Fibroblast of peridontal ligament (primary cell): Measurements from ENCODE around the gene EML1.
A peak's percentile ranks its signal among the peaks of the same experiment; 100 is the strongest.
"Not testable (repeated sequence)": the region's sequence is repeated elsewhere in the genome, so short reads cannot be mapped to it uniquely, and the experiment has no call there.

Source experiments
- DNase-seq: peaks from one replicate; pipeline ENCODE4 v3.0.0-alpha.2; 2010; ENCODE audit errors: extremely low read depth

Gene EML1

GRCh38 chr14:99755629-99756603, 37.3 kb upstream of the EML1 start:
- peak; percentile 91 for DNase-seq

GRCh38 chr14:99756796-99757195, 36.4 kb upstream of the EML1 start:
- no peak for DNase-seq

GRCh38 chr14:99757331-99758070, 35.7 kb upstream of the EML1 start:
- peak; percentile 98 for DNase-seq

- peak; percentile 91 for DNase-seq
Observed at GRCh38 chr14:99758121-99758821, 34.9 kb upstream of the EML1 start.

DNA sequence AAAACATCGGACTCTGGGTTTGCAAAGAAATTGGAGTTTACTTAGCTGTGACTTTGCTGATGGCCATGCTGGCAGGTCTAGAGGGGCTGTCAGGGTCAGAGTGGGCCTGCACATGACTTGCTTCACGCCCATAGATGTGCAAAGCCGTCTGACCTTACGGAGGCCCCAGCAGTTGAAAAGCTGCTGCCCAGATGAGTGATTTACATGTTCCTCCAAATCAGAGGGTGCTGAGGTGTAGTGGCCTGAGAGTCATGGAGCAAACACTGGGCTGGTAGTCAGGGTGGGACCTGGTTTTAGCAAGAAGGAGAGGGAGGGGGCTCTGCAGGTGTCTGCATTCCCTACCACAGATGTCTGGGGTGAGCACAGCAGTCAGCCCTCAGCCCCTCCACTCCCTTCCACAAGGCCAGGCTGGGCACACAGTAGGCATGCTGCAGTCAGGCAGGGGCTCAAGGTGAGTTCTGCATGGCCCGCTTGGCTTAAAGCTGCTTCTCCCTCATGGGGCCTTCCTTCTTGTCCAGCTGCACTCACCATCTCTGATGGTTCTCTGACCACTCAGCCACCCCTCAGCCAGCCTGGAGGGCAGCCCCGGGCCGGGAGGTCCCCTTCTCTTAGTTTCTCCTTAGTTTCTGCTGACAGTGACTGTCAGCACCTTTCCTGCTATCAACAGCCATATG, 34.2 kb upstream of the EML1 start:
- no peak for DNase-seq

DNA sequence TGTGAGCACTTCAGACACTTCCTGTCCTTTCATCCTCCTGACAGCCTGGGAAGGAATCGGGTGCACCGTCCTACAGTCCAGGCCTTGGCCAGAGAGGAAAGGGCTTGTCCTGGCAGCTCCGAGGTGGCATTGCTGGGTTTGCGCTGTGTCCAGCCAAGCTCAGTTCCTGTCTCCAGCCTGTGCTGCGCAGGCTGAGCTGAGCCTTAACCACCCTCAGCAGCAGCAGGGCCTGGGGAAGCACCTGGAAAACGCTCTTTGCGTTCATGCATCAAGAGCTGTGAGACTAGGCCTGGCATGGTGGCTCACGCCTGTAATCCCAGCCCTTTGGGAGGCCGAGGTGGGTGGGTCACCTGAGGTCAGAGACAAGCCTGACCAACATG, 33.7 kb upstream of the EML1 start:
- DNase-seq: no peak

DNA sequence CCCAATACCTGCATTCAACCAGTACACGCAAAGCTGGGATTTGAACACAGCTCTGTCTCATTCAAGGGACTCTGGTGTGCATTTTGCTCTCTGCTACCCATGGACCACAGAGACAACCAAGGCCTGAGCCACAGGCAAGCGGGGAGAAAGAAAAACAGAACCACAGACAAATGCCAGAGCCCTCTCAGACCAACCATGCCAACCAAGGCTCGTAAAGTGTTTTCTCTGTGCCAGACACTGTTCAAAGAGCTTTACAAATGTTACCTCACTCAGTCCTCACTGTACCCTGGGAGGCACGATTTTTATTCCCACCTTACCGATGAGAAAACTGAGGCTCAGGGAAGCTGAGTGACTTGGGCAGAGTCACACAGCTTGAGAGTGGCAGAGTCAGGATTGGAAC, 32.4 kb upstream of the EML1 start:
- DNase-seq: no peak

GRCh38 chr14:99762911-99763310, 30.3 kb upstream of the EML1 start:
- DNase-seq: not testable (repeated sequence)

GRCh38 chr14:99763527-99764221, 29.5 kb upstream of the EML1 start:
- DNase-seq: no peak

DNA sequence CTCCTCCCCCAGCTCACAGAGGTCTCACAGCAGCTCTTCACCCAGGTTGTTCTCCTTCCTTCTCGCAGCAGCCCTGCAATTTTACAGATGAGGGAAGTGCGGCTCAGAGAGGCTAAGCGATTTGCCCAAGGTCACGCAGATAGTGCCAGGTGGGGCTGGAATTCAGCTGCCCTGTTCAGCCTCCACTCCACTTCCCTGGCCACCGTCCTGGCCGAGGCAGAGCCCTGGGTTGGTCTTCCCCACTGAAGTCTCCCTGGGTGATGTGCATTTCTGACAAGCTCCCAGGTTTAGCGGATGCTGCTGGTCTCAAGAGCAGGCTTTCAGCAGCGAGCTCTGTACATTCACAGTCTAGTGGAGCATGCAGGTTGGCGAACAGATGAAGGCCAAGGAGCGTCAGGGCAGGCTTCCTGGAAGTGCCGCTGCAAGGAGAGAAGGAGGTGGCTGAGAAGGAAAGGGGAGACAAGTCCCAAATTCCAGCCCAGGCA, 28.9 kb upstream of the EML1 start:
- no peak for DNase-seq

- peak; percentile 59 for DNase-seq
Observed at GRCh38 chr14:99768381-99768780, 24.8 kb upstream of the EML1 start.

DNA sequence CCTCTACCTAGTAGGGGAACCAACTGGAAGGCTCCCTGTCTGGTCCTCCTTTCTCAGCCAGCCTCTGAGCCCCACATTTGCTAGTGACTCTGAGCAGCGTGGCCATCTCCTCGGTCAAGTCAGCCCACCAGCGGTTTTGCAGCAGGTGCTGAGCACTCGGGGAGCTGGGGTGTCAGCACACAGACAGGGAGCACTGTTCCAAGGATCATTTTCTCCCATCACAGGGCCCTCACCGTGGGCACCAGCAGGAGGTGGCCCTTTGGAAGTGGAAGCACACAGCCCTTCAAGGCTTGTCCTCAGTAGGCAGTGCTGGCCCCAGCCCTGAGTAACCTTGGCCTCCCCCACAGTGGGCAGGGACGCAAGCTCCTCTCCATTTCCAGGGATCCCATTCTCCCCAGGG, 24.1 kb upstream of the EML1 start:
- no peak for DNase-seq

DNA sequence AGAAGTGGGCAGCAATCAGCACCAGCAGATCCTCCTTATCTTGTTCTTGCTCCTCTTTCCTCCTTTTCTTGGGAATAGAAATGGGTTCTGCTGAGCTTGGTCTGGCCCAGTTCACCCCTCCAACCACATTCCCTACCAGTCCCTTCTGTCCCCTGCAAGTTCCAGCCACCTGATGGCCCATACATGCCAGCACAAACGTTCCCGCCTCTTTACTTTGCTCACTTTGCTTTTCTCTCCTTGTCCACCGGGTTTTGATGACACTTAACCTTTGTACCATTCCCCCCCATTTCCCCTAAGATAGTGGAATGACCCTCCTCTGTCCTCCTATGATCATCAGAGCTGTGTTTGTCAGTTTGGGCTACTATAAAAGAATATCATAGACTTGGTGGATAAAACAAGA, 23.4 kb upstream of the EML1 start:
- DNase-seq: no peak

DNA sequence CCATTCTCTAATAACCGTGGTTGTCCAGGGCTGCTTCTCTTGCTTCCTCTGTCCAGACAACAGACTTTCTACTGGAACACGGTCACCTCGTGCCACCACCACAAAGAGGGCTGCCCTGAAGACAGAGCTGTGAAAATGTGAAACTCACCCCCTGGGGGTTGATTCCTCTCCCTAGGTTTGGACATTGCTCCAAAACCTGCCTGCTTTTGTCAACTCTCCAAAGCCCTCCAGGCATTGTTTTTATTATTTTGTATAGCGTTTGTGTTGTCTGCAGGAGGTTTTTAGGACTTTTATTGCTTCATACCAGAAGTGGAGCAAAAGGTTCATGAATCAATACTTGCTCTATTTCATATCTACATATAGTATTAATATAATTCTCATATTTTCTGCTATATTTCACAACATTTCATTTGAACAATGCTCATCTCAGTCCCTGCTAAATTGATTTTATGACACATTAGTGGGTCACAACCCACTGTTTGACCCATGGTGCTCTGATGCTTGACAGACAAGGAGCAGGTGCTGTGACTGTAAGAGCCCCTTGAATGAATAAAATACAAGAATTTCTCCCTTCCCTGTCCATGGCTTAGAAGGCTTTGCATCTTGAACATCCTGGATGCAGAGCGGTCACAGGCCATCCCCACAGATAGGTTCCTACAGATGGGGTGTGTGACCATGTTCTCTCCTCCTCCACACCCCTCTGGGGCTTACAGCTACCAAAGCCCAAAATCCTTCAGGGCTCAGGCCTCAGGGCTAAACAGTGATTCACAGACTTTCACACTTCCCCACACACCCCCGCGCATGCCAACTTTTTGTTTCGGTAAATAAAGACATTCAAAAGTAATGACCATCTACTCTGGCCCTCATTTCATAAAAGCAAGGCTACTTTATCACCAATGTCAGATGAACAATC, 20.6 kb upstream of the EML1 start:
- no peak for DNase-seq

DNA sequence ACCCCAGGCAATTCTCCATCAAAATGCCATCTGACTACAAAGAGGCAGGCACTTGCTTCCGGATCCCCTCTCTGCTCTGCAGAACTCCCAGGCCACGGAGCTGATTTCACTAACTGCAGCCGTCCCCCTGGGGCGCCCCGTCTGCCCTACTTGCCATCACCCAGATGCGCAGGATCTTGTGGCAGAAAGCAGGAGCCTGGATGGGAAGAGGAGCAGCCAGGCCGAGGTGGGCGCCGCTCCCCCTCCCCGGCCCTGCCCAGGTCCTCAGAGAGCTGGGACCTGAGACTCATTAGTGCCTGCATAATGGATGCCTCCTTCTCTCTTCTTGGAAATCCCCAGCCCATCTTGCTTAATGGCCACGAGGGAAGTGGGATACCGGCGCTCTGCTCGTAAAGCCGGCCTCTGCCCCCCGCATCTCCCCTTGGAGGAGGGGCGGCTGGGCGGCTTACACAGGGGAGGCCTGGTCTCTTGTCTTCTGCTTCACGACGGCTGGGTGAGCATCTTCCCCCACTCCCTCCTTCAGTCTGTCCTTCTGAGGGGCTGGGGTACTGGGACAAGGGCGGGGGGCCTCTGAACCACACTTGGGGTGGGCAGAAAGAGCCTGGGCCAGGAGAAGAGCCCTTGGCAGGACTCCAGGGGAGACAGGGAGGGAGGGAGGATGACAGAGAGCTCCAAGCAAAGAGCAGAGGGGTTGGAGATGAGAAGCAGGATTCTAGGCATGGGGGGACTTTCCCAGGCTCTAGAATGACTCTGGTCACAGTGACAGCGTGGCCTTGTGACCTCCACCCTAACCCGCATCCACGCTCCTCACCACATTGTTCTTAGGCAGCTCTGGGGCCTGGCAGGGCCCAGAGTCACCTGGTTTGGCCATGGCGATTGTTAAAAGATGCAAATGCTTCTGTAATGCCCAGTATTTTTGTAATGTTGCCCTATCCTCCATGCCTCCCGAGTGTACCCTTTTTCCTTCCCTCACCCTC, 19.4 kb upstream of the EML1 start:
- no peak for DNase-seq

- peak; percentile 71 for DNase-seq
Observed at GRCh38 chr14:99774556-99775307, 18.5 kb upstream of the EML1 start.

GRCh38 chr14:99775351-99775750, 17.9 kb upstream of the EML1 start:
- DNase-seq: no peak

GRCh38 chr14:99777951-99778350, 15.3 kb upstream of the EML1 start:
- DNase-seq: no peak
